Measurements from ENCODE around the gene PNPLA2. TPM values are rescaled to one million over a fixed set of nuclear protein-coding genes. Genes with fewer than 3 reads are reported as not detected.

Gene PNPLA2, protein sequence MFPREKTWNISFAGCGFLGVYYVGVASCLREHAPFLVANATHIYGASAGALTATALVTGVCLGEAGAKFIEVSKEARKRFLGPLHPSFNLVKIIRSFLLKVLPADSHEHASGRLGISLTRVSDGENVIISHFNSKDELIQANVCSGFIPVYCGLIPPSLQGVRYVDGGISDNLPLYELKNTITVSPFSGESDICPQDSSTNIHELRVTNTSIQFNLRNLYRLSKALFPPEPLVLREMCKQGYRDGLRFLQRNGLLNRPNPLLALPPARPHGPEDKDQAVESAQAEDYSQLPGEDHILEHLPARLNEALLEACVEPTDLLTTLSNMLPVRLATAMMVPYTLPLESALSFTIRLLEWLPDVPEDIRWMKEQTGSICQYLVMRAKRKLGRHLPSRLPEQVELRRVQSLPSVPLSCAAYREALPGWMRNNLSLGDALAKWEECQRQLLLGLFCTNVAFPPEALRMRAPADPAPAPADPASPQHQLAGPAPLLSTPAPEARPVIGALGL
- polyA plus RNA-seq (ENCODE audit: insufficient read length in 3 of 3), result 10 to 100 TPM; 32.7 to 45.4 (median 38.1) TPM

DNA sequence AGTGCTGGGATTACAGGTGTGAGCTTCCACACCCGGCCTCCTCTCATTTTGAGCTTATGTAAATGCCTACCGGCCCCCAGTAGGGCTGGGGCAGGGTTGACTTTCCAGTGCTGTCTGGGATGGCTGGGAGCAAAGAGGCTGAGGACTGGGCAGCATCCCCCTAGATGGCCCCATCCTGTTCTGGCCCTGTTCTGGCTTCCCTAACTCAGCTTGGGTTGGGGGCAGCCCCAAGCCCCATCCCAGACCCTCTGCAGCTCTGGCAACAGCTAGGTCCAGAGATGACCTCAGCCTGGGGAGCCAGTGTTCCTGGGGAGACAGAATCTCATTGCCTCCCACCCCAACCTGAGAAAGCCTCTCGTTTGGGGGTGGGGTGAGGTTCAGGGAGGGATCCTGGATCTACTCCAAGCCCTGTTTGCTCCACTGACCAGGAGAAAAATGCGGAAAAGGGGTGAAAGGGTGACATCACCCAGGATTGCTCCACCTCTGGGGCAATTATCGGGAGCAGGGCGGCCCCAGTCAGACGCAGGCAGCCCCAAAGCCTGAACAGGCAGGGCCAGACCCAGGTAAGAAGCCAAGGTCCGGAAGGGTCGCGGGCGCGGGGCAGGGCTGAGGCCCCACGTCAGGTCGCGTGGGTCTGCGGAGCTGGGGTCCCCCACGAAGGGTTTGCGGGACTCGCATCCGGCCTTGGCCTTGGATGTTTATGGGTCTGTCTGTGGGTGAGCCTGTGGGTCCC lies at the start of gene PNPLA2:
Gene PNPLA2 (plus strand): TSS at position 519 of the 733 bp plus-strand sequence. CDS start 805 bp downstream, outside the sequence.
- no peak for DNase-seq (ENCODE audit: low read depth in 3 of 3, low spot score in 2 of 3)

DNA sequence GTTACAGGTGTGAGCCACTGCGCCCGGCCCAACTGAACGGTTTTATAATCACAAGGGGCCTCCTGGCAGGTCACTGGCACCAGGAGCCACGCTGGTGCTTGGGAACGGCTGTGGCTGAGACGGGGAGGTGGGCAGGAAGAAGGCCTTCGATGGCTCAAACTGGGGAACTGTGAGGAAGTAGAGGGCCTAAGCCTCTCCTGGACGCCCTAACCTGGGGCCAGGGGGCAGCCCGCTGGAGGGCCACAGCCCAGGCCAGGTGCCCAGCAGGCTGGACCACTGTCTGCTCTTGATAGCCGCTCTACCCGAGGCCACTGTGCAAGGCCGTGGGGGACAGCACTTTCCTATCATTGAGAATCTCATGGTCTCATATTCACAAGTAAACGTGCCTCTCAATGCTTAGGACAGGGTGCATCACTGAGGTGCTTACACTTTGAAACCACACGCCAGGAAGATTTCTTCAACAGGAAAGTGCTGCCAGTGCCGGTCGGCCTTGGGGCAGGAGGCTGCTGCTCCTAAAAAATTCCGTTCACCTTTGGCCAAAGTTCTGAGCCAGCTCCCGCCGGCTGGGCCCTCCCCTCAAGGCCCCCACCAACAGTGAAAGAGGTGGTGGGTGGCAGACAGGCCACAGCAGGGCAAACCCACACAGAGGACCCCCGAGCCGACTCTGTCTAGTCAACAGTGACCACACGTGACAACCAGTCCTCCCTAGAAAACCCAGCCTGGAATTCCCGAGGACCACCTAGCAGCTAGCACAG lies 48.6 kb upstream of the PNPLA2 start:
- no peak for DNase-seq (ENCODE audit: low read depth in 3 of 3, low spot score in 2 of 3)

DNA sequence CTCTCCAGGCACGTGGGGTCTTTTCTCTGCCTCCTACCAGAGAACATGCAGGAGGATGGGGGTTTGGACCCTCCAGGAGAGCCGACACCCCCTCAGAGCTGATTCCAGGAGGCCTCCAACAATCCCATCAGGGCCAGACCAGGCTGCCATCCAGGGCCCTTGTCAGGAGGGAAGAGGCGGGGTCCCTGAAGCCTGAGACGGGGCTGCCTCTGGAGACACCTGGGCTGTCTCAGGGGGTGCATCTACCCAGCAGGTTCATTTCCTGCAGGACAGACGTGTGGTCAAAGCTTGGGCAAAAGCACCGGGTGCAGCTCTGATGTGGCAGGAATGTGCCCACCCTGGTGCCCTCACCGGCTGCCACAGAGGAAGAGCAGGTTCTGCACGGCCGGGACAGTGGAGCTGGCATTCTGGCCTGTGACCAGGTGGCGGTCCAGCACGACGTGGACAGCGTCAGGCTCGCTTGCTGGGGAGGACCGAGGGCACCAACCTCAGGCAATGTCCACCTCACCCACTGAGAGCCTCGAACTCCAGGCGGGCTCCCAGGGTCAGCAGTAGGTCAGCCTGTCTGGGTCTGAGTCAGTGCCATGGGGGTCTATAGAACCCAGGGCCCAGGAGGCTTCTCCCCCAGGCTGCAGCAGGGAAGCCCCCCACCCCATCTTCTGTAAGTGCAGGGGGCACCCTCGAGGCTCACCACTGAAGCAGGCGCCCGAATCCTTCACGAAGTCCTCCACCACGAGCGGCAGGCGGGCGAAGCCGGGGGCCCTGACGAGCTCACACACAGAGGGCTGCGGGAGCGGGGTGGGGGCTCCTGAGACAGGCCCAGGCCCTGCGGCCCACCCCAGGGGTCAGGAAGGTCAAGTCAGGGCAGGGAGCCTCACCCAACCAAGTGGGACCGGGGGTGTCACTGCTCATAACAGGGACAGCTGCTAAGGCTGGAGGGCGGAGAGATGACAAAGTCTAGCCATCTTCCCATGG lies 47.8 kb upstream of the PNPLA2 start:
- no peak for DNase-seq (ENCODE audit: low read depth in 3 of 3, low spot score in 2 of 3)

DNA sequence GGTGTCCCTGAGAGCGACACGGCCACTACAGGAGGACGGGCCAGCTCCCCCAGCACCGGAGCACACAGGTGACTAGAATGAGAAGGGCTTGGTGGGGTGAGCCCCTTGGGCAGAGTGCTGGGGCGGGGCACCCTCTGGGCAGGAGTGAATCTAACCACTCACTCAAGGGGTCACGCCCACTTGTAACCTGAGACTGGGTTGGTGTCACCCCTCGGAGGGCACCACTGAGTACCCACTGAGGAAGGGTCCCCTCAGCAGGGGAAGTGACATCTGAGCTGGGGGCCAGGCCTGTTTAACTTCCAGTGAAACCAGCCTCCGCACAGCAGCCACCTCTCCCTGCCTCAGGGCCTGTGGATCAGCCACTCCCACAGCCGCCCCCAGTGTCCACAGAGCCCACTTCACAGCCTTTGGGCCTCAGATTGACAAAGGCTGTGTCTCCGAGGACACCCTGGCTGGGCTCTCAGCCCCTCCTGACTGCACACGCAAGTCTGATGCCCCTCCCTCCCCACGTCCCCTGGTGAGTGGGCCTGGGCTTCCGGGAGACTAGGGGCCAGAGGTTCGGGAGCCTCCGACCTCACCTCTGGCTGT lies 47.0 kb upstream of the PNPLA2 start:
- no peak for DNase-seq (ENCODE audit: low read depth in 3 of 3, low spot score in 2 of 3)

DNA sequence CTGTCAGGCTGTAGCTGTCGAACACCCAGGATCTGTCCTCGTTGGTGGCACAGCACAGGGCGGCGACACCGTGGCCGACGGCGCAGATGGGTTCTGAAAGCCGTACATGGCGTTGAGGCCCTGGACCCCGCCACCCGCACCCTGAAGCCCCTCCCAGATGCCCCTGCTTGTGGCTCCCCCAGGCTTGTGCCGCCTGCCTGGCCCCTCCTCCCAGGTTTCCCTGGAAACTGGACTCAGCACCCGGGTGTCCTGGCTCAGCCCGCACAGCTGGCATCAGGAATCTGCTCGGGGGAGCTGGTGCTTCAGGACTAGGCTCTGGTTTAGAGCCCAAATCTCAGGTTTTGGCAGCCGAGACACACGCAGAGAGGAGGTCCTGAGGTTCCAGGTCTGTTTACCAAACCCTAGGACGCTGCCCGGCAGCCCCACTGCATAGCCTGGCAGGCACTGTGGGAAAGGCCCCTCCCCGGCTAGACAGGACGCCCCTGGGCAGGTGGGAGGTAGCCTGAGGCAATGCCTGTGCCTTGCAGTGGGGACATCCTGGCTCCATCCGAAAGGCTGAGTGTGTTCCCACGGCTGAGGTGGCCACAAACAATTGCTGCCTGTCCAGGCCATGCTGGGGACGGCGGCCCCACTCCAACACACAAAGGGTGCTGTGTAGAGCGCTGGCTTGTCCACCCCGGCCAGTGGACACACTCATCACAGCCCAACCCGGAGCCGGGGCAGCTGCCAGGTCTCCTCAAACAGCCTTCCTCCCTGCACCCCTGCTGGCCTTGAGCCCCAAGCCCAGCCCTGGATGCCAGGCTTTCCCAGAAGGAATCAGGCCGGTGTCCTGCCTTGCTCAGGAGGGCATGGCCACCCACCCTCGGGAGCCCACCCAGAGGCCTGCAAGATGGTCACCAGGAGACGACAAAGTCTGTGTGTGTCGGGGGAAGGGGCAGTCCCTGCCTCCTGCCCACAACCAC lies 46.0 kb upstream of the PNPLA2 start:
- DNase-seq (ENCODE audit: low read depth in 3 of 3, low spot score in 2 of 3), result no peak

DNA sequence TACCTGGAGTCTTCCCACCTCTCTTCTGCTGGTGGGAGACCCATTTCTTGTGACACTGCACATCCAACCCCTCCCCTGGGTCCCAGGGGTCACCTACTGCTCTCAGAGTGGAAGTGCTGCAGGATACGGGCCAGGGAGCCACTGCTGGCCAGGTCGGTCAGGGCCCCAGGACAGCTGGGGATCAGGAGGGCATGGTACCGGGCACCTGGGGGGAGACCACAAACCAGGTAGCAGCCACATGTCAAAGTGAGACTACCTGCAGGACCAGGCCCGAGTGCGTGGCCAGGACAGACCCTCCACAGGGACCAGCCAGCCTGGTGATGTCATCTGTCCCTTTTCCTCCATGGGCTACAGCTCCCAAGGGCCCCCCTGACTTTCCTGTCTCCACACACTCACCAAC lies 45.3 kb upstream of the PNPLA2 start:
- no peak for DNase-seq (ENCODE audit: low read depth in 3 of 3, low spot score in 2 of 3)

DNA sequence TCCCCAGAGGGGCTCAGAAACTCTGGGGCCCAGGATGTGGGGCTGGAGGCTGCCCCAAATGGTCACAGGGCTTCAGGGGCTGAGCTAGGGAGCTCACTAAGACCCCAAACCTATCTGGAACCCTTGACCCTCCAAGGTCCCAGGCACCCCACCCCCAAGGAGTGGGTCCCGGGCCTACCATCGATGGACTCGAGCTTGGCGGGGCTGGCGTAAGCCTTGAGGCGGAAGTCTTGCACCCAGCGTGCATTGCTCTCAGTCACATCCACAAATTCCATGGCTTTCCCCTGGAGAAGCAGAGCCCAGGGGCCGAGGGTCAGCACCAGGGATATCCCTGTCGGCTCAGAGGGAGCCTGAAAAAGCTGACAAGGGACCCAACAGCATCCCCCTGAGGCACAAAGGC lies 44.9 kb upstream of the PNPLA2 start:
- DNase-seq (ENCODE audit: low read depth in 3 of 3, low spot score in 2 of 3), result no peak

DNA sequence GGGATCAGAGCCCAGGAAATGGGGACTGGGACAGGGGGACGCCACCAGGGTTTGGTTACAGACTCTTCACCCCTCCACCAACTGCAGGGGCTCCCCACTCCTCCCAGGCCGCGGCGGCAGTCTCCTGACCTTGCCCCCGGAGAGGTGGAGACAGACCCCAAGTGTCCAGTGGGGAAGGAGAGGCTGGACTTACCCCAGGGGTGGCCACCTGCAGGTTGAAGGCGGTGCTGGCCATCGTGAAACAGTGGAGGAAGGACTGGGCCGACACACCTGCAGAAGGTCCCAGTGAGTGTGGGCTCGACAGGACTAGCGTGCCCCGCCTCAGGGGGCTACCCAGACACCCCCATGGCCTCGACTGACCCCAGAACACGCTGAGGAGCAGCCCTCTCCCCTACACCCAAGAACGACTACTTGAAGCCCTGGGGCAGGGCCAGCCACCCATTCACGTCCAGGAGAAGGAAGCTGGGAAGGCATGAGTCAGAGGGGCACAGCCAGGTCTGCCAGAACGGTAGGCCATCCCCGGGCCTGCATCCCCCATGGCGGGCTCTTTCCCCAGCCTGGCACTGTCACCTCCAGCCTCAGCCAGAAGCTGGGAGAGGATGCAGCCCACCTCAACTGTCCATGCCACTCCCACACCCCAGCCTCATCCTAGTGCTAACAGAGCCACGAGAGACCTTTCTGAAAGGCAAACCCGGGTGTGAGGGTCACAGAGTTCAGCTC lies 43.7 kb upstream of the PNPLA2 start:
- no peak for DNase-seq (ENCODE audit: low read depth in 3 of 3, low spot score in 2 of 3)

DNA sequence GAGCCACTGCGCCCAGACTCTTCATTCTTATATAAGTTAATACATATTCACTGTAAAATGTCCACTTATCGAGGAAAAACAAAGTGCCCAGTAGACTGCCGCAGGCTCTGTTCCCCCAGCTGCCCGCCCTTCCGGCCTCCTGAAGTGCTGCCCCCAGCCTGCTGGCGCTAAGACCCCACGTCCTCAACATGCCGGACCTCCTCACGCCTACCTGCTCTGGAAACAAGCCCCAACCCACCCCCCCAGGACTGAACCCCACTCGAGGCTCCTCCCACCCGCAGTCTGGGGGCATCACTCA lies 42.5 kb upstream of the PNPLA2 start:
- DNase-seq (ENCODE audit: low read depth in 3 of 3, low spot score in 2 of 3), result no peak

DNA sequence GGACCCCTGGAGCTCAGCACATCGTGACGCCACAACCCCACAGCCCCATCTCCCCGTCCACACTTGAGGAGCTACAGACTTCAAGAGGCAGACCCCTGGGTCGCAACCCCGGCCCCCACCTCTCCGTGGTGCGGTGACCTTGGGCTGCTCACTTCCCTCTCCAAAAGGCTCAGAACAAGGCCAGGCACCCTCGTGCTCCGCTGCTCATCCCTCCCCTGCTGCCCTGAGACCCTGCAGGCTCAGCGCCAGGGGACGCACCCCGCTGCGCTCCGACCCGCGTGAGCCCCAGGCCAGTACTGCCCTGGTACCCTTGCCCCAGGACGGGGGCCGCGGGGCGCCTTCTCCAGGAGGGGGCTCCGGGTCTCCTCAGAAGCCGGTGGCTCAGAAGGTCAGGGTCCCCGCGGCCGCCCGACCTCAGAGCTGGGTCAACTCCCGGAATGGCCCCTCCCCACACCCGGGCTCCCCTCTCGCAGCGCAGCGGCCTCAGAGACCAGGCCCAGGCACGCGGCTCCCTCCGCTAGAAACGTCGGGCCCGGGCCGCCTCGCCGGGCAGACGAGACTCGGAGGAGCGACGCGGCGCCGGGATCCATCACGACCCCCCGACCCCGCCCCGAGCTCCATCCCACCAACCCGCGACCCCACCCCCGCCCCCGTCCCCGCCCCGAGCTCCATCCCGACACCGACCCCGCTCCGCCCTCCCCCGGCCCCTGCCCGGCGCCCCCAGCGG lies 42.0 kb upstream of the PNPLA2 start:
- no peak for DNase-seq (ENCODE audit: low read depth in 3 of 3, low spot score in 2 of 3)

DNA sequence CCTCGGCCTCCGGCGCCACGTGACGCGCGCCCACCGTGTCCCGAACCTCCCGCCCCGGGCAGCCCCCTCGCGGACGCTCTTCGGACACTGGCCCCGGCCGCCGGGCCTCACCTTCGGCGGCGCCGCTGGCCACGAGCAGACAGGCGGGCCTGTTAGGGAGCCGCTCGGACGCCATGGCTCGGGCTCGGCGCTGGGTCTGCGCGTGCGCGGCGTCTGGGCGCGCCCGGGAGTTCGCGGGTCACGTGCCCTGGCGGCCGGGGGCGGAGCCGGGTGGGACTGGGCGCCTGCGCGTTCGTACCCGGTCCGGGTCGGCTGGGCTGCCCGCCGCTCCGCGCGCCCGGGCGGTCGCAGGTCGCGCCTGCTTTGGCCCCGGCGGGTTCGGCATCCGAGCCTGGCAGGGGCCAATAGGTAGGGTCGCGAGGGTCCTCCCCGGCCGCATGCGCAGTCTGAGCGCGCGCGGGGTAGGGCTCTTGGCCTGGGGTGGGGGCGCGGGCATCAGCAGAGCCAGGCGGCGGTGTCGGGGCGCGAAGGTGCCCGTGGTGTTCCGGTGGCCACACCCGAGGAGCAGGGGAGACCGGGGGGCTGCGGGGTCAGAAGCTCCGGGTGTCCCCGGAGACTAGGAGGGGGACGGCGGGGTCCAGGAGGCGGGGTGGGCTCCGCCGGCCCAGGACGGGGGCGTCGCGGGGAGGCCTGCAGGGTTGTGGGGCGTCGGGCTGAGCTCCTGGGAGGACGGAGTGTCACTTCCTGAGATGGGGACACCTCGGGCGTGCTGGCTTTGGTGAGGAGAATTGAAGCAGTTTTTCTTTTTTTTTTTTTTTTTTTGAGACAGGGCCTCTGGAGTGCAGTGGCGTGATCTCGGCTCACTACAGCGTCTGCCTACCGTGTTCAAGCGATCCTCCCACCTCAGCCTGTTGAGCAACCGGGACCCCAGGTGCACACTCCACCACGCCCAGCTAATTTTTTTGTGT lies 41.1 kb upstream of the PNPLA2 start, which contains the start of gene GATD1:
Gene GATD1 (minus strand): TSS at position 200 of the 968 bp plus-strand sequence. CDS start 25 bp downstream, at position 175.
- DNase-seq (ENCODE audit: low read depth in 3 of 3, low spot score in 2 of 3), result peak in 2 of 3 donors; percentile 76 to 80

DNA sequence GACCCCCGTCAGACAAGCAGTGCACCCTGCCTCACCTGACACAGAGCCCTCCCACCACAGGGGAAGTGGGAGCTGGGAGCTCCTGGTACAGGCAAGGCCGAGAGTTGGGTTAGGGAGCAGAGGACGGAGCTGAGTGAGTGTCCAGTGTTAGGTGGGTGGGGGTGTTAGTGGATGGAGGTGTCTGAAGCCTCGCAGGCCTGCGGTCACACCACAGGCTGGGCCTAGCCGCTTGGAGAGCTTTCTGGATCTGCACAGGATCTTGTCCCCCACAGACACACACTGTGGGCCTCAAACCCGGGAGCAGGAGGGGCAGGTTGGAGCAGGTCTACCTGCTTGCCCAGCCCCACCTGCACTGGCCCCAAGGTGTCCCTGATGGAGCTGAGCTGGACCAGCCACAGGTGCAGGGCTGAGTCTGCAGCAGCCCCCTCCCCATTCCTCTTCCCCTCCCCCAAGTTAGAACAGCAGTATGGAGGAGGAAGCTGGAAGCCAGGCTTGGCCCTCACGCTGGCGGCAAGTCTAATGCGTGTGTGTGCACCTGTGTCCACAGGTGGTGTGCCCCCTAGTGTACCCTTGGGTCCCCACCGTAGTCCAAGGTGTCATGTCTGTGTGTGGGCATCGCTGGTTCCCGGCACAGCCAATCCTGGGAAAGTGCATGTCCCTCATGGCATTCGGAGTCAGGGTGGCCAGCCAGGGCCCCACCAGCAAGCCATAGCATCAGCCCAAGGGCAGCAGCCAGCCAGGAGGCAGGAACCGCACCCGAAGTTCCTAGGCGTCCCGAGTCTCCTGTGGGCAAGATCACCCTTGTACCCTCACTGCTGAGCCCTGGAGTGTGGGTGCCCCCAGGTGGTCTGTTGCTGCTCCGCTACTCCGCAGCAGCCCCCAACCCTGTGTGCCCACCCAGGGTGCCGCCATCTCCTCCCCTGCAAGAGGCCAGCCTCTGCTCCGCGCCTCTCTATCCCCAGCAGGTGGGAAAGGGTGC lies 39.4 kb upstream of the PNPLA2 start:
- no peak for DNase-seq (ENCODE audit: low read depth in 3 of 3, low spot score in 2 of 3)

DNA sequence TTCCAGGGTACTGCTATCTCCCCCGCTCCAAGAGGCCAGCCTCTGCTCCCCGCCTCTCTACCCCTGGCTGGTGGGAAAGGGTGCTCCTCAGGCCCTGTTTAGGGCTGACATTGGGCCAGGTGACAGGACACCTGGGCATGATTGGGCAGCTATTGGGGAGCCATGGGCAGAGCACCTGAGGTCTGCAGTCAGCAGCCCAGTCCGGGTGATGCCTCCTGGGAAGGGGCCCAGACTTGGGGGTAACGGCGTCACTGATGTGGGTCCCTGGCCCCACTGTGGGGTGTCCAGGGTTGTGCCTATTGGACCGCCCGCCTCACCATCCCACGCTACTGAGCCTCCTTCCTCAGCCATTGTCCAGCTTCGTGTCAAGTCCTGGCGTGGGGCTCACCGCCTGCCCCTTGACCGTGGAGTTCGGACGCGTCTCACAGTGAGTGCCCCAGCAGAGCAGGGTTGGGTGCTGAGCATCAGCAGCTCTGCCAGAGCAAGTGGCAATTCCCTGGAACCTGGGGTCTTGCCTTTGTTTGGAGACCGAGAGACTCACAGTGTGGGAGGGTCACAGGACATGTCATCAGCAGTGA lies 38.7 kb upstream of the PNPLA2 start:
- no peak for DNase-seq (ENCODE audit: low read depth in 3 of 3, low spot score in 2 of 3)

Measured in right renal cortex interstitium (tissue), 3 donors.